ENCODE results near the gene PRR33.

DNA sequence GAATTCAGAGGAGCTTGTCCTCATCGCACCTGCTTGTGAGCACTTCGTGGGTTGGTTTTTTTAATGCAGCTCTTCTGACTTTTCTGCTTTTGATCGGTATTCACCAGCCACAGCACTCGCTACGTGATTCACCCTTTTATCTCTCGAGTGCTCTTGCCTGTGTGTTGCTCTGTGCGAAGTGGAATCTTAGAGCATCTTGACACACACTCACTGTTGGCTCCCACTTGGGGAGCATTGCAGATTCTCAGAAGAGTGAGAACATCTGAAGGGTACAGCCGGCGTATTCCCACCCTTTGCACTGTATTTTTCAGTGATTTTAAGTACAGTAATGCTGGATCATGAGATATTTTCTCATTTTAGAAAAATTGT, 38.8 kb upstream of the PRR33 start:
- TF ChIP-seq EZH2phosphoT487 (IDR thresholded peaks at IDR 0.05; ENCODE audit: borderline replicate concordance, low read length): no peak
- TF ChIP-seq, protein P1, sequence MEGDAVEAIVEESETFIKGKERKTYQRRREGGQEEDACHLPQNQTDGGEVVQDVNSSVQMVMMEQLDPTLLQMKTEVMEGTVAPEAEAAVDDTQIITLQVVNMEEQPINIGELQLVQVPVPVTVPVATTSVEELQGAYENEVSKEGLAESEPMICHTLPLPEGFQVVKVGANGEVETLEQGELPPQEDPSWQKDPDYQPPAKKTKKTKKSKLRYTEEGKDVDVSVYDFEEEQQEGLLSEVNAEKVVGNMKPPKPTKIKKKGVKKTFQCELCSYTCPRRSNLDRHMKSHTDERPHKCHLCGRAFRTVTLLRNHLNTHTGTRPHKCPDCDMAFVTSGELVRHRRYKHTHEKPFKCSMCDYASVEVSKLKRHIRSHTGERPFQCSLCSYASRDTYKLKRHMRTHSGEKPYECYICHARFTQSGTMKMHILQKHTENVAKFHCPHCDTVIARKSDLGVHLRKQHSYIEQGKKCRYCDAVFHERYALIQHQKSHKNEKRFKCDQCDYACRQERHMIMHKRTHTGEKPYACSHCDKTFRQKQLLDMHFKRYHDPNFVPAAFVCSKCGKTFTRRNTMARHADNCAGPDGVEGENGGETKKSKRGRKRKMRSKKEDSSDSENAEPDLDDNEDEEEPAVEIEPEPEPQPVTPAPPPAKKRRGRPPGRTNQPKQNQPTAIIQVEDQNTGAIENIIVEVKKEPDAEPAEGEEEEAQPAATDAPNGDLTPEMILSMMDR (IDR thresholded peaks at IDR 0.05; ENCODE audit: low read depth, low read length, poor library complexity, severe bottlenecking): no peak
